GM21737 (cell line): ENCODE data around the gene LCLAT1.

Experiments
- ATAC-seq: cut with Tn5 transposase; IDR thresholded peaks from one replicate; pipeline ENCODE4 v1.9.1; 2021; ENCODE audit warnings: mild to moderate bottlenecking, moderate library complexity; ENCODE audit not compliant: unreplicated experiment

Gene LCLAT1

GRCh38 chr2:30689496-30690125 lies 242.6 kb downstream of the LCLAT1 start:
- no peak for ATAC-seq

GRCh38 chr2:30690126-30690561 lies 243.1 kb downstream of the LCLAT1 start:
- no peak for ATAC-seq

- ATAC-seq: no peak
These were observed 244.3 kb downstream of the LCLAT1 start for GRCh38 chr2:30691091-30691947.

DNA sequence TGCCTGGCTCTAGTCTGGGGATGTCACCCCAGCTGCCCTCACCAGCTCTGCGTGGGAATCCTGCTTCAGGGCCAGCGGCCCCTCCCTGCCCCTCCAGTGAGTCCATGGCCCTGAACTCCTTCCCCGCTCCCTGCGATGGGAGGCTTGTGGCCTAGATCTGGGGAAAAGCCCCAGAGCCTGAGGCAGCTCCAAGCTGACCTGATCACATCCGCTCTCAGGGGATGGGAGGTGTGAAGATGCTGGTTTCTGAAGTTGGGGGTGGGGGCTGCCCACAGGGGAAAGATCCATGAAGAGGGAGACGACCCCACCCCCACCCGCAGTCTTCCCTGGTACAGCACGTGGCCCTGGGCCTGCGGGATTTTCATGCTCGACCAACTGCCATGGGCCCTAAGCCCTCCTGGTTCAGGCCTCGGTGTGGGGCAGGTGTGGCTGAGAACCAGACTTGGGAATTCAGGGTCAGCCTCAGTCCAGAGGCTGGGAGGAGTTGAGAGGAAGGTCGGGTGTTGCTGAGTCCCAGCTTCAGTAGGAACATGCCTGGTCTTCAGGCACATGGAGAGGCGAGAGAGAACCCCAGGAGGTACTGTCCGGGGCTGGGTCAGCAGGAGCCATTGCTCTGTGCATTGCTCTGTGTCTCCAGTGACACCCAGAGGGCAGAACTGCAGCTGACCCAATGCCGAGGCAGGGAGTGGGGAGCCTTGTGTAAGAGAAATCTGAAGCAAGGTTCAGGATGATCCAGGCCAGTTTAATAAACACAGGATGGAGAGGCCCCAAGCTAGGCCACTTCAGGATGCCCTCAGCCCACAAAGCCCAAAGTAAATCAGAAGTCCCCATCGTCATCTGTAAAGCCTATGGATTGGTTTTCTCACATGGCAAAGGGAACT lies 245.1 kb downstream of the LCLAT1 start:
- no peak for ATAC-seq

- ATAC-seq: no peak
These were observed 245.8 kb downstream of the LCLAT1 start for GRCh38 chr2:30692829-30693275.
